PC-3 (cell line): ENCODE results near the gene ZNF423. TPM values are rescaled to one million over a fixed set of nuclear protein-coding genes. Genes with fewer than 3 reads are reported as not detected.

Experiments
- ATAC-seq: fragments of 200-7000 bp; cut with Tn5 transposase; 2 replicates; pipeline ENCODE4 v1.9.1; 2020; ENCODE audit warnings: mild to moderate bottlenecking, moderate library complexity
- BruUV-seq: library from RNA; stranded (reverse); fragments of 400-500 nt; replicated peaks from 2 replicates; lab custom pipeline; 2021; lab: Mats Ljungman, UMichigan
- CTCF ChIA-PET: fragments of 300-600 bp; sonication (Branson Sonifier 250); formaldehyde crosslinking; loops from one replicate; lab custom pipeline; 2022; ENCODE audit warnings: antibody characterized with exemption; lab: Charles Lee
- POLR2A ChIA-PET: fragments of 300-600 bp; sonication (Branson Sonifier 250); formaldehyde crosslinking; loops from one replicate; lab custom pipeline; 2022; ENCODE audit warnings: antibody characterized with exemption; ENCODE audit not compliant: unreplicated experiment; lab: Charles Lee
- DNase-seq: peaks from one replicate; pipeline ENCODE4 v3.0.0-alpha.2; 2015
- H2AFZ ChIP-seq: fragments of 300-600 bp; sonication (generic); 2 replicates; pipeline ENCODE4 v1.6.0; 2016; ENCODE audit warnings: antibody characterized with exemption, low read length
- H3F3A ChIP-seq: fragments of 300-600 bp; sonication (generic); one replicate; pipeline ENCODE4 v1.6.0; 2017; ENCODE audit warnings: antibody characterized with exemption, low read length, control low read depth, mild to moderate bottlenecking; ENCODE audit not compliant: unreplicated experiment
- H3K27ac ChIP-seq: fragments of 300-600 bp; sonication (generic); 2 replicates; pipeline ENCODE4 v1.5.1; 2016; ENCODE audit warnings: mild to moderate bottlenecking, low read length
- H3K27me3 ChIP-seq: fragments of 300-600 bp; sonication (generic); 2 replicates; pipeline ENCODE4 v1.6.1; 2016; ENCODE audit warnings: low read length, mixed read lengths
- H3K36me3 ChIP-seq: fragments of 300-600 bp; sonication (generic); 2 replicates; pipeline ENCODE4 v1.6.1; 2016; ENCODE audit warnings: low read depth, mixed run types, low read length, mixed read lengths
- H3K4me1 ChIP-seq: fragments of 300-600 bp; sonication (generic); 2 replicates; pipeline ENCODE4 v1.5.1; 2016; ENCODE audit warnings: low read length; ENCODE audit not compliant: insufficient read depth
- H3K4me2 ChIP-seq: fragments of 300-600 bp; sonication (generic); 2 replicates; pipeline ENCODE4 v1.6.0; 2016; ENCODE audit warnings: low read length
- H3K4me3 ChIP-seq: fragments of 300-600 bp; sonication (generic); 2 replicates; pipeline ENCODE4 v1.5.1; 2016; ENCODE audit warnings: mild to moderate bottlenecking, low read length, mixed read lengths
- H3K79me2 ChIP-seq: fragments of 300-600 bp; sonication (generic); 2 replicates; pipeline ENCODE4 v1.6.1; 2017; ENCODE audit warnings: low read length, mixed read lengths
- H3K9ac ChIP-seq: fragments of 300-600 bp; sonication (generic); 2 replicates; pipeline ENCODE4 v1.6.0; 2016; ENCODE audit warnings: mild to moderate bottlenecking, low read length
- H3K9me2 ChIP-seq: fragments of 300-600 bp; sonication (generic); replicated peaks from 2 replicates; pipeline ENCODE4 v1.6.1; 2016; ENCODE audit warnings: mixed run types, low read length, mixed read lengths
- H3K9me3 ChIP-seq: fragments of 300-600 bp; sonication (generic); 2 replicates; pipeline ENCODE4 v1.6.1; 2016; ENCODE audit warnings: low read length, mixed read lengths
- H4K20me1 ChIP-seq: fragments of 300-600 bp; sonication (generic); 2 replicates; pipeline ENCODE4 v1.6.1; 2016; ENCODE audit warnings: low read length, mixed read lengths
- EZH2 ChIP-seq: fragments of 300-600 bp; sonication (generic); IDR thresholded peaks from one replicate; pipeline ENCODE4 v1.6.1; 2017; ENCODE audit warnings: antibody characterized with exemption, mild to moderate bottlenecking, low read length; ENCODE audit not compliant: unreplicated experiment
- EZH2phosphoT487 ChIP-seq: fragments of 300-600 bp; sonication (generic); IDR thresholded peaks from 2 replicates; pipeline ENCODE4 v1.6.1; 2018; ENCODE audit warnings: mild to moderate bottlenecking, antibody characterized with exemption, low read length, borderline replicate concordance
- intact Hi-C: fragments of 100-400 bp; cut with micrococcal nuclease; formaldehyde crosslinking; loops from 2 replicates; pipeline ENCODE4 v1.9.0; 2023
- total RNA-seq: library from RNA; depleted of rRNA; stranded (reverse); fragments of >200 nt; gene quantifications from 2 replicates; pipeline ENCODE4 v1.2.3, GENCODE V29; 2014
- TF ChIP-seq, protein P1 (sequence below): fragments of 300-600 bp; sonication (generic); conservative IDR thresholded peaks from 2 replicates; pipeline ENCODE4 v1.5.1; 2017; ENCODE audit warnings: antibody characterized with exemption, low read depth, mild to moderate bottlenecking, low read length

ZNF423 gene
- total RNA-seq, 1 experiment from 2014 or later: not detected

DNA sequence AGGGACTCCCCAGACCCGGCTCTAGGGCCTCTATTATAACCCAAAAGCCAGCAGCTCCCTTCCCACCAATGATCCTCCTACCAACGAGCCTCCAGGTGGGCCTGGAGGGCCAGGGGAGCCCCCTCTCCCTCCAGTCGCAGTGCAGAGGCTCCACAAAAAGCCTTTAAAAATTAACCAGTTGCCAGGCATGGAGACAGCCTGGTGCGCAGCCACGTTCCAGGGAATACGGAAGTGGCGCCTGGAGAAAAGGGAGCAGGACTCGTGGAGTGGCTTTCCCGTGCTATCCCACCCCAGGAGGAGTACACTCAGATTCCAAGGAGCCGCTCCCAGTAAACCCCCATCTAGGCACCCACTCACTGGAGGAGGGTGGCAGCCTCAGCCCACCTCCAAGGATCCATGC is 112.3 kb downstream of the ZNF423 start:
- intact Hi-C loops: no loop called here

DNA sequence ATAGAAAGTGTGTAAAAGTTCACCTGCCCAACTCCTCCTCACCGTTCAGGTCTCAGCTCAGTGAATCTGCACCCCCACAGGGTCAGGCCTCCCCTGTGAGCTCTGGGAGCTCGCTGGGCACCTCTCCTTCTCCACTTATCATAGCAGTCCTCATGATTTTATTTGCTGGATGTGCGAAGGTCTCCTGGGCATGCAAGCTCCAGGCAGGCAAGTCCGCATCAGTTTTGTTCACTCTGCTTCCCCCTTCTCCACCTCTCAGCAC is 112.8 kb downstream of the ZNF423 start:
- no peak for ATAC-seq

More for the DNA sequence above, 112.3 kb downstream of the ZNF423 start:
- ChIA-PET POLR2A (no interaction called here), CTCF (no interaction called here)
- no peak overlapping the region for H2AFZ ChIP-seq
- ATAC-seq (no peak), DNase-seq (no peak)
- H3K9me2 ChIP-seq: no peaks in the 10 kb centered on the region
- no TSS peak for BruUV-seq
- no peak overlapping the region for H3K9ac ChIP-seq
- no peaks in the 10 kb centered on the region for H3K4me1 ChIP-seq
- TF ChIP-seq, protein P1, sequence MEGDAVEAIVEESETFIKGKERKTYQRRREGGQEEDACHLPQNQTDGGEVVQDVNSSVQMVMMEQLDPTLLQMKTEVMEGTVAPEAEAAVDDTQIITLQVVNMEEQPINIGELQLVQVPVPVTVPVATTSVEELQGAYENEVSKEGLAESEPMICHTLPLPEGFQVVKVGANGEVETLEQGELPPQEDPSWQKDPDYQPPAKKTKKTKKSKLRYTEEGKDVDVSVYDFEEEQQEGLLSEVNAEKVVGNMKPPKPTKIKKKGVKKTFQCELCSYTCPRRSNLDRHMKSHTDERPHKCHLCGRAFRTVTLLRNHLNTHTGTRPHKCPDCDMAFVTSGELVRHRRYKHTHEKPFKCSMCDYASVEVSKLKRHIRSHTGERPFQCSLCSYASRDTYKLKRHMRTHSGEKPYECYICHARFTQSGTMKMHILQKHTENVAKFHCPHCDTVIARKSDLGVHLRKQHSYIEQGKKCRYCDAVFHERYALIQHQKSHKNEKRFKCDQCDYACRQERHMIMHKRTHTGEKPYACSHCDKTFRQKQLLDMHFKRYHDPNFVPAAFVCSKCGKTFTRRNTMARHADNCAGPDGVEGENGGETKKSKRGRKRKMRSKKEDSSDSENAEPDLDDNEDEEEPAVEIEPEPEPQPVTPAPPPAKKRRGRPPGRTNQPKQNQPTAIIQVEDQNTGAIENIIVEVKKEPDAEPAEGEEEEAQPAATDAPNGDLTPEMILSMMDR: no peak
- TF ChIP-seq EZH2phosphoT487: no peak
- TF ChIP-seq EZH2: no peak
- H3K27me3 ChIP-seq: peaks cover 48% of the 10 kb centered on the region
- H3K79me2 ChIP-seq: no peaks in the 10 kb centered on the region
- no peak overlapping the region for H3K4me2 ChIP-seq
- no peaks in the 10 kb centered on the region for H3K9me3 ChIP-seq
- H3K36me3 ChIP-seq: no peaks in the 10 kb centered on the region
- H4K20me1 ChIP-seq: no peaks in the 10 kb centered on the region
- H3K4me3 ChIP-seq: no peak overlapping the region
- H3K27ac ChIP-seq: no peak overlapping the region
- H3F3A ChIP-seq: no peaks in the 10 kb centered on the region

DNA sequence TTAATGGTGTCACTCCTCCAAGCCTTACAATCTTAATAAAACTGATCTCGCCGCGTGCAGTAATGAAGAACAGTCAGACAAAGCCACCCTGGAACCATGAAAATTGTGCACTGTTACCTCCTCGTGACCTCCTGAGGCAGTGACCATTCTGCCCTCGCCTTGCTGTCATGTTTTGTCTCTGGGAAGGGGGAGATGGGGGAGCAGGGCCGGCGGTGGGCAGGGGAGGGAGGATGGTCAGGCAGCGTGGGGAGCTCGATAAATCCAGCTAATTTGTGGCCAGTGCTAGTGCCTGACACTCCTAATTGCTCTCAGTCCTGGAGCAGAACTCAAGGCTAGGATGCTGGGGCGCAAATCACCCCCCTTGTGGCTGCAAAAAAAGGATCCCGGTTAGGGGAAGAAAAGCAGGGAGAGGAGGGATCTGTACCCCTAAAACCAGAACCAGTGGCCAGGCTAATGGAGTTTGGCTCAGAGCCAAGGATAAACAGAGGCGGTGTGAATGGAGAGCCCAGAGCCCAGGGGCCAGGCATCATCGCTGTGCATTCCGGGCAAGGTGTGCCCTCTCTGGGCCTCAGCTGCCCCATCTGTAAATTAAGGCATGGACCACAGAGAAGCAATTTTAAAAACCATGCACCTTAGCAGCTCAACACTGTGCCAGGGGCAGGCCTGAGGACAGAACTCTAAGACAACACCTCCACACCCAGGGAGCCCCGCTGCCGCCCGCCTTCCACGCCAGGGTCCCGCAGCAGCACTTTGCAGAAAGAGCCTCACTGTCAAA is 113.3 kb downstream of the ZNF423 start:
- TF ChIP-seq, protein P1: no peak
- no peak for TF ChIP-seq EZH2phosphoT487
- no peak for TF ChIP-seq EZH2
- POLR2A ChIA-PET: no interaction called here
- Histone ChIP-seq H2AFZ (no peak overlapping the region), H3K27ac (no peak overlapping the region), H3K9ac (no peak overlapping the region), H3K9me2 (no peaks in the 10 kb centered on the region), H3K4me3 (no peak overlapping the region), H3K27me3 (peaks cover 38% of the 10 kb centered on the region), H3K79me2 (no peaks in the 10 kb centered on the region), H3K4me2 (no peak overlapping the region), H3F3A (no peaks in the 10 kb centered on the region), H3K9me3 (no peaks in the 10 kb centered on the region), H3K4me1 (no peaks in the 10 kb centered on the region), H3K36me3 (no peaks in the 10 kb centered on the region), H4K20me1 (no peaks in the 10 kb centered on the region)
- CTCF ChIA-PET: no interaction called here
- intact Hi-C loops: no loop called here
- no TSS peak for BruUV-seq
- ATAC-seq (no peak), DNase-seq (no peak)

More for the DNA sequence above, 112.8 kb downstream of the ZNF423 start:
- ChIA-PET POLR2A (no interaction called here), CTCF (no interaction called here)
- Histone ChIP-seq H3K27ac (no peak overlapping the region), H3F3A (no peaks in the 10 kb centered on the region), H3K9me3 (no peaks in the 10 kb centered on the region), H3K4me1 (no peaks in the 10 kb centered on the region), H2AFZ (no peak overlapping the region), H3K4me3 (no peak overlapping the region), H4K20me1 (no peaks in the 10 kb centered on the region), H3K4me2 (no peak overlapping the region), H3K79me2 (no peaks in the 10 kb centered on the region), H3K27me3 (peaks cover 43% of the 10 kb centered on the region), H3K9me2 (no peaks in the 10 kb centered on the region), H3K9ac (no peak overlapping the region), H3K36me3 (no peaks in the 10 kb centered on the region)
- TF ChIP-seq, protein P1: no peak
- TF ChIP-seq EZH2 (no peak), EZH2phosphoT487 (no peak)
- BruUV-seq: no TSS peak
- intact Hi-C loops: no loop called here
- no peak for DNase-seq
